OCI-LY1 (cell line): ENCODE results near the gene AMY2A.

ENCODE experiments used
- EZH2 ChIP-seq: fragments of 200-600 bp; sonication (generic), shearing (Covaris generic); IDR thresholded peaks from 2 replicates; pipeline ENCODE4 v1.8.0; 2017; ENCODE audit warnings: borderline replicate concordance, mixed run types, mild to moderate bottlenecking, antibody characterized with exemption, low read length, moderate library complexity, mixed read lengths
- TF ChIP-seq, protein P1 (sequence below): fragments of 200-600 bp; sonication (generic), shearing (Covaris generic); IDR thresholded peaks from 2 replicates; pipeline ENCODE4 v1.5.1; 2017; ENCODE audit warnings: mild to moderate bottlenecking, antibody characterized with exemption, low read length, moderate library complexity, mixed read lengths

DNA sequence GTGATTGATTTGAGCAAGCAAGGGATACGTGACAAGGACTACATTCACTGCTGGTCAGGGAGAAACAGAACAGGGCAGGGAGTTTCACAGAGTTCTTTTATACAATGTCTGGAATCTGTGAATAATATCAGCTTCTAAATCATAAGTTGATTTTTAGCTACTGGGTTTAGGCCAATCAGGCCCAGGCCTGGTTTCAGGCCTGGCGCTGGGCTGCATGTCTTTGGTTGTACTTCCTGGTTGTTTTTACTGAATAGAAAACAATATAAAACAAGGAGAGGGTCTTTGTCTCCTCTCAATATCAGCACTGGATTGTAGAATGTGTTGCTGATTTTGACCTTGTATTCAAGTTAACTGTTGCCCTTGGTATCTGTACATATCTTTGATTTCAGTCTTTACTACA is 865 bp upstream of the AMY2A start:
- TF ChIP-seq, protein P1, sequence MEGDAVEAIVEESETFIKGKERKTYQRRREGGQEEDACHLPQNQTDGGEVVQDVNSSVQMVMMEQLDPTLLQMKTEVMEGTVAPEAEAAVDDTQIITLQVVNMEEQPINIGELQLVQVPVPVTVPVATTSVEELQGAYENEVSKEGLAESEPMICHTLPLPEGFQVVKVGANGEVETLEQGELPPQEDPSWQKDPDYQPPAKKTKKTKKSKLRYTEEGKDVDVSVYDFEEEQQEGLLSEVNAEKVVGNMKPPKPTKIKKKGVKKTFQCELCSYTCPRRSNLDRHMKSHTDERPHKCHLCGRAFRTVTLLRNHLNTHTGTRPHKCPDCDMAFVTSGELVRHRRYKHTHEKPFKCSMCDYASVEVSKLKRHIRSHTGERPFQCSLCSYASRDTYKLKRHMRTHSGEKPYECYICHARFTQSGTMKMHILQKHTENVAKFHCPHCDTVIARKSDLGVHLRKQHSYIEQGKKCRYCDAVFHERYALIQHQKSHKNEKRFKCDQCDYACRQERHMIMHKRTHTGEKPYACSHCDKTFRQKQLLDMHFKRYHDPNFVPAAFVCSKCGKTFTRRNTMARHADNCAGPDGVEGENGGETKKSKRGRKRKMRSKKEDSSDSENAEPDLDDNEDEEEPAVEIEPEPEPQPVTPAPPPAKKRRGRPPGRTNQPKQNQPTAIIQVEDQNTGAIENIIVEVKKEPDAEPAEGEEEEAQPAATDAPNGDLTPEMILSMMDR, result no peak
- TF ChIP-seq EZH2, result no peak
